ENCODE measurements around the gene CARD19. TPM values are rescaled to one million over a fixed set of nuclear protein-coding genes. Genes with fewer than 3 reads are reported as not detected.

CARD19 gene
- total and polyA plus RNA-seq, 9 of the 15 experiments (the other 6 are each of a cell fraction or from before 2014, with no cell fraction given) = 0.90 to 34.9 (median 14.6) TPM

DNA sequence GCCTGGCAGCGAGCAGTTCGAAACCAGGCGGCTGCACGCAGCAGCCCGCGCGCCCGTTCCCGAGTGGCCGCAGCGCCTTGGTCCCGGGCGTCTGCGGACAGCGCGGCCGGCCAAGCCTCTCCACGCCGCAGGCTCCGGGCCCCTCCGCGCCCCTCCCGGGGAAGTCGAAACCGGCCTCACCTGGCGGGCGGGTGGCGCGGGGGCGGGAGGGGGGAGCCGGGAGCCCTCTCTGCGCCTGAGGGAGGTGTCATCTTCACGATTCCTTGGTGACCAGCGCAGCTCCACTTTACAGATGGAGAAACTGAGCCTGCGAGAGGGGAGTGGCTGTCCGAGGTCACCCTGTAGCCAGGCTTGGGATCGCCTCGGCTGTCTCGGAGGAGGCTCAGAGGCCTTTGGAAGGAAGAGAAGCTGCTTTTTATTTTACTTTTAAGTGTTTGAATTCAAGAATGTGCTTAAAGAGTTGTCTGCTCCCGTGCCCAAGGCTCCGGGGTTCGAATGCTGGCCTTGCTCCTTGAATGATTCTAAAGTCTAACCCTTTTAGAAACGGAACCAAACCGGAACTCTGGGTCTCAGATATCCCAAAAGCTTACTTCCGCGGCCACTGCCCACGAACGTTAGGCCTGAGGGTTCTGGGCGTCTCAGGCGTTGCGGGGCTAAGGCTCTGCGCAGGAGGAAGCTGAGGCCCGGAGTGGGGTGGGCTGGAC lies 36.9 kb upstream of the CARD19 start (continued):
- TF ChIP-seq, protein P1, sequence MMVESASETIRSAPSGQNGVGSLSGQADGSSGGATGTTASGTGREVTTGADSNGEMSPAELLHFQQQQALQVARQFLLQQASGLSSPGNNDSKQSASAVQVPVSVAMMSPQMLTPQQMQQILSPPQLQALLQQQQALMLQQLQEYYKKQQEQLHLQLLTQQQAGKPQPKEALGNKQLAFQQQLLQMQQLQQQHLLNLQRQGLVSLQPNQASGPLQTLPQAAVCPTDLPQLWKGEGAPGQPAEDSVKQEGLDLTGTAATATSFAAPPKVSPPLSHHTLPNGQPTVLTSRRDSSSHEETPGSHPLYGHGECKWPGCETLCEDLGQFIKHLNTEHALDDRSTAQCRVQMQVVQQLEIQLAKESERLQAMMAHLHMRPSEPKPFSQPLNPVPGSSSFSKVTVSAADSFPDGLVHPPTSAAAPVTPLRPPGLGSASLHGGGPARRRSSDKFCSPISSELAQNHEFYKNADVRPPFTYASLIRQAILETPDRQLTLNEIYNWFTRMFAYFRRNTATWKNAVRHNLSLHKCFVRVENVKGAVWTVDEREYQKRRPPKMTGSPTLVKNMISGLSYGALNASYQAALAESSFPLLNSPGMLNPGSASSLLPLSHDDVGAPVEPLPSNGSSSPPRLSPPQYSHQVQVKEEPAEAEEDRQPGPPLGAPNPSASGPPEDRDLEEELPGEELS (CRISPR knock-in tag; IDR thresholded peaks at IDR 0.05; ENCODE audit: borderline replicate concordance) = no peak
- no peak for TF ChIP-seq ZNF707 (CRISPR knock-in tag; conservative IDR thresholded peaks at IDR 0.05)
- TF ChIP-seq CHD2 (IDR thresholded peaks at IDR 0.05; ENCODE audit: low read depth, low read length) = no peak
- no peak for TF ChIP-seq MBD2 (IDR thresholded peaks at IDR 0.05; ENCODE audit: borderline replicate concordance, low read depth)
- 0 out of 2 replicates have a peak, but pooled peaks have one; percentile 24 for TF ChIP-seq KDM2B (CRISPR knock-in tag; IDR thresholded peaks at IDR 0.05)
- no peak for TF ChIP-seq ZNF133 (CRISPR knock-in tag; IDR thresholded peaks at IDR 0.05)
- TF ChIP-seq BMI1 (IDR thresholded peaks at IDR 0.05; ENCODE audit: low read length) = no peak
- no peak for TF ChIP-seq MCM5 (IDR thresholded peaks at IDR 0.05; ENCODE audit: low read depth)
- peak; percentile 38; the same call in 1 of the 2 replicates for TF ChIP-seq SMARCA5 (IDR thresholded peaks at IDR 0.05)
- peak; percentile 96 for TF ChIP-seq ADNP (tag; IDR thresholded peaks at IDR 0.05)
- TF ChIP-seq NRF1 (conservative IDR thresholded peaks at IDR 0.05 in 1 of 2, IDR thresholded peaks at IDR 0.05 in 1 of 2) = peak; percentile 62 to 65
- TF ChIP-seq EWSR1 (IDR thresholded peaks at IDR 0.05; ENCODE audit: borderline replicate concordance, low read depth, partially characterized antibody) = no peak
- TF ChIP-seq SREBF2 (CRISPR knock-in tag; IDR thresholded peaks at IDR 0.05) = no peak
- TF ChIP-seq, protein P2, sequence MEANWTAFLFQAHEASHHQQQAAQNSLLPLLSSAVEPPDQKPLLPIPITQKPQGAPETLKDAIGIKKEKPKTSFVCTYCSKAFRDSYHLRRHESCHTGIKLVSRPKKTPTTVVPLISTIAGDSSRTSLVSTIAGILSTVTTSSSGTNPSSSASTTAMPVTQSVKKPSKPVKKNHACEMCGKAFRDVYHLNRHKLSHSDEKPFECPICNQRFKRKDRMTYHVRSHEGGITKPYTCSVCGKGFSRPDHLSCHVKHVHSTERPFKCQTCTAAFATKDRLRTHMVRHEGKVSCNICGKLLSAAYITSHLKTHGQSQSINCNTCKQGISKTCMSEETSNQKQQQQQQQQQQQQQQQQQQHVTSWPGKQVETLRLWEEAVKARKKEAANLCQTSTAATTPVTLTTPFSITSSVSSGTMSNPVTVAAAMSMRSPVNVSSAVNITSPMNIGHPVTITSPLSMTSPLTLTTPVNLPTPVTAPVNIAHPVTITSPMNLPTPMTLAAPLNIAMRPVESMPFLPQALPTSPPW (CRISPR knock-in tag; IDR thresholded peaks at IDR 0.05) = peak; percentile 72
- peak in 1 of 2 experiments; percentile 72; a peak in 1 of 4 replicates for TF ChIP-seq RCOR1 (IDR thresholded peaks at IDR 0.05; ENCODE audit: borderline replicate concordance in 1 of 2, low read depth in 2 of 2, low read length in 2 of 2)
- TF ChIP-seq SAFB2 (IDR thresholded peaks at IDR 0.05; ENCODE audit: borderline replicate concordance, low read depth, low read length, severe bottlenecking) = no peak
- no peak for TF ChIP-seq ETV5 (CRISPR knock-in tag; IDR thresholded peaks at IDR 0.05; ENCODE audit: low read depth)
- 0 out of 2 replicates have a peak, but pooled peaks have one; percentile 29 for TF ChIP-seq MEF2D (tag; conservative IDR thresholded peaks at IDR 0.05; ENCODE audit: low read depth)
- peak; percentile 31 for TF ChIP-seq KDM5B (IDR thresholded peaks at IDR 0.05; ENCODE audit: insufficient replicate concordance, low read depth, low read length)
- no peak for TF ChIP-seq ZNF696 (CRISPR knock-in tag; conservative IDR thresholded peaks at IDR 0.05)
- TF ChIP-seq, protein P3, sequence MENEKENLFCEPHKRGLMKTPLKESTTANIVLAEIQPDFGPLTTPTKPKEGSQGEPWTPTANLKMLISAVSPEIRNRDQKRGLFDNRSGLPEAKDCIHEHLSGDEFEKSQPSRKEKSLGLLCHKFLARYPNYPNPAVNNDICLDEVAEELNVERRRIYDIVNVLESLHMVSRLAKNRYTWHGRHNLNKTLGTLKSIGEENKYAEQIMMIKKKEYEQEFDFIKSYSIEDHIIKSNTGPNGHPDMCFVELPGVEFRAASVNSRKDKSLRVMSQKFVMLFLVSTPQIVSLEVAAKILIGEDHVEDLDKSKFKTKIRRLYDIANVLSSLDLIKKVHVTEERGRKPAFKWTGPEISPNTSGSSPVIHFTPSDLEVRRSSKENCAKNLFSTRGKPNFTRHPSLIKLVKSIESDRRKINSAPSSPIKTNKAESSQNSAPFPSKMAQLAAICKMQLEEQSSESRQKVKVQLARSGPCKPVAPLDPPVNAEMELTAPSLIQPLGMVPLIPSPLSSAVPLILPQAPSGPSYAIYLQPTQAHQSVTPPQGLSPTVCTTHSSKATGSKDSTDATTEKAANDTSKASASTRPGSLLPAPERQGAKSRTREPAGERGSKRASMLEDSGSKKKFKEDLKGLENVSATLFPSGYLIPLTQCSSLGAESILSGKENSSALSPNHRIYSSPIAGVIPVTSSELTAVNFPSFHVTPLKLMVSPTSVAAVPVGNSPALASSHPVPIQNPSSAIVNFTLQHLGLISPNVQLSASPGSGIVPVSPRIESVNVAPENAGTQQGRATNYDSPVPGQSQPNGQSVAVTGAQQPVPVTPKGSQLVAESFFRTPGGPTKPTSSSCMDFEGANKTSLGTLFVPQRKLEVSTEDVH (IDR thresholded peaks at IDR 0.05; ENCODE audit: low read depth, partially characterized antibody) = no peak
- peak; percentile 46 for TF ChIP-seq ETV1 (tag; conservative IDR thresholded peaks at IDR 0.05; ENCODE audit: low read depth)

Data from K562 (cell line).